Smooth muscle cell of the umbilical artery (primary cell): ENCODE measurements around the gene SRSF9. TPM values are rescaled to one million over a fixed set of nuclear protein-coding genes. Genes with fewer than 3 reads are reported as not detected.

ENCODE experiments used
- total RNA-seq: library from RNA; depleted of rRNA; stranded (reverse); fragments of >200 nt; gene quantifications from 2 replicates; pipeline ENCODE4 v1.2.3, GENCODE V29; 2014

Gene SRSF9, protein sequence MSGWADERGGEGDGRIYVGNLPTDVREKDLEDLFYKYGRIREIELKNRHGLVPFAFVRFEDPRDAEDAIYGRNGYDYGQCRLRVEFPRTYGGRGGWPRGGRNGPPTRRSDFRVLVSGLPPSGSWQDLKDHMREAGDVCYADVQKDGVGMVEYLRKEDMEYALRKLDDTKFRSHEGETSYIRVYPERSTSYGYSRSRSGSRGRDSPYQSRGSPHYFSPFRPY
- 190 and 243 TPM in 2 replicates for total RNA-seq

DNA sequence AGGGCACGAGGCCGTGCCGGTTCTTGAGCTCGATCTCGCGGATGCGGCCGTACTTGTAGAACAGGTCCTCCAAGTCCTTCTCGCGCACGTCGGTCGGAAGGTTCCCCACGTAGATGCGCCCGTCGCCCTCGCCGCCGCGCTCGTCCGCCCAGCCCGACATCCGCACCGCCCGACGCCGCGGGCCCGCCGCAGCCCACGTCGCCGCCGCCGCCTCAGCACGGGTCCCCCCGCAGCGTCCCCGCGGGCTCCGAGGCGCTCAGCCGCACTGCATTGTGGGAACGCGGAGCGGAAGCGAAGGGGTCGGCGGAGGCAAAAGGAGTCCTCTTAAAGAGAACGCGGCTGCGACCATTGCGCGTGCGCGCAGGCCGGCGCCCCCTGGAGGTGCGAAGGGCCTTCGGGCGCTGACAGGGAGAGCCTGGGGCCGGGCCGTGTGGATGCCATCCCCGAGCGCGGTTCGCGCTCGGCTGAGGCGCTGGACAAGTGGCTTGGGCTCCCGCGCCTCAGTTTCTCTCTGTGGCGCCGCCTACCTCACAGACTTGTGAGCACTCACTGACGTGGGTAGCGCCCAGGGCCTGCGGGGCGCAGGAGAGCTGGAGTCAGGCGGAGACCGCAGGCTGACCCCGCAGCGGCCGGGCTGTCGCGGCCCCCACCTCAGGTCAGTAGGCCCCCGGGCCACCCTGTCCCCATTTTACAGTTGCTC is at the start of gene SRSF9:
Gene SRSF9 (minus strand): TSS at position 299 of the 700 bp plus-strand sequence. CDS start 139 bp downstream, at position 160.

DNA sequence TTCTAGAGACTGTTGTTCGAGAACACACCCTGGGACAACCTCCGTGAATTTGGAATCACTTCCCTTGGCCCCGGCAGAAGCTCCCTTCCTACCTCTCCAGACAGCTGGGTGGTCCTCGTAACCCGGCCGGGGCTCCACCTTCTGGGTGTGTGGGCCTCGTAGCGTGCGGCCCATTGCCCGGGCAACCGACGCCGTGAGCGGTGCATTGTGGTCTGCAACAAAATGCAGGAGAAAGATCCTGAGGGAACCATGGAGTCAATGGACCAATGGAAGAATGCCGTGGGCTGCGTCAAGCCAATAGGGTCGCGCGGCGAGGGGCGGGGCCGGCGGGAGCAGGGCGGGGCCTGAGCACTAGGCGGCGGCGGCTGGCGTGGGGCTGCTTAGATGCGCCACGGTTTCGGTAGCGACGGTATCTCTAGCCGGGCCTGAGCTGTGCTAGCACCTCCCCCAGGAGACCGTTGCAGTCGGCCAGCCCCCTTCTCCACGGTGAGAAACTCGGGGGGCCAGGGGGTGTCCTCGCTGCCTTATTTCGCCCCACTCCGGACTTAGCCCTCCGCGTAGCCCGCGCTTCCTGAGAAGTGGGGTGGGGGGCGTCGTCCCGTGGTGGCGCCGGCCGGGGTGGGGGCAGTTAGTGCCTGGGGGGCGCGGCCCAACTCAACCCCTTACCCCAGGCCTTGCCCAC is 26.3 kb upstream of the SRSF9 start, which contains the start of gene DYNLL1:
Gene DYNLL1 (plus strand): TSS at position 383 of the 682 bp plus-strand sequence. CDS start 309 bp downstream, outside the sequence.

DNA sequence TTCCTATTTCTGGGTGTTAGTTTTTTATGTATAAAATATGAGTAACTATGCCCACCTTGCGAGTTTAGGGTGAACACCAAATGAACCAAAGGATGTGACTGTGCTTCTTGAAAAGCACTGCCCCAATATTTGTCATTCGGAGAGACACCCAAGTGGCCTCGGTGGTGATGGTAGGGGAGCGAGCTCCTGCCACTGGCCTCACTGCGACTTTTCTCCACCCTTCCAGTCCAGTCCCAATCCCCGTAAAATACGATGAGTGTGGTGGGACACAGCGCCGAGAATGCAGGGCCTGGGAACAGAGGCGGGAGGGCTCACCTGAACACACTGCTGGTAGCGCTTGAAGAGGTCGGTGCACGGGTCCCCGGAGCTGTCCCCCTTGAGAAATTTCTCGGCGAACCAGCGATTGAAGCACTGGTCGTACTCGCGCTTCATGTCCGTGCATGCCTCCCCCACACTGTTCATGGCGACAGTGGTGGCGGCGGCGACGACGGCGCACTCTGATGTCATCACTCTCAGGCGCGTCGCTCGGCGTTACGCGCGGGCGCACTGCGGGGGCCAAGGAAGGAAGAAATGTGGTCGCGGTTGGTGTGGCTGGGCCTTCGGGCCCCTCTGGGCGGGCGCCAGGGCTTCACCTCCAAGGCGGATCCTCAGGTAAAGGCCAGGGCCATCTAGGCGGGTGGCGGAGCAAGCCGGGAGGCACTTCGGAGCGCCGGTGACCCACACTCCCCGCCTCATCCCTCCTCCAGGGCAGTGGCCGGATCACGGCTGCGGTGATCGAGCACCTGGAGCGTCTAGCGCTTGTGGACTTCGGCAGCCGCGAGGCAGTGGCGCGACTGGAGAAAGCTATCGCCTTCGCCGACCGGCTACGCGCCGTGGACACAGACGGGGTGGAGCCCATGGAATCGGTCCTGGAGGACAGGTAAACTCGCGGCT is 23.4 kb downstream of the SRSF9 start, which contains the start of the genes GATC and TRIAP1:
Gene GATC (plus strand): TSS at position 534 of the 933 bp plus-strand sequence. CDS start 37 bp downstream, at position 571.
Gene TRIAP1 (minus strand): TSS at position 474 of the 933 bp plus-strand sequence. CDS start 12 bp downstream, at position 462.

DNA sequence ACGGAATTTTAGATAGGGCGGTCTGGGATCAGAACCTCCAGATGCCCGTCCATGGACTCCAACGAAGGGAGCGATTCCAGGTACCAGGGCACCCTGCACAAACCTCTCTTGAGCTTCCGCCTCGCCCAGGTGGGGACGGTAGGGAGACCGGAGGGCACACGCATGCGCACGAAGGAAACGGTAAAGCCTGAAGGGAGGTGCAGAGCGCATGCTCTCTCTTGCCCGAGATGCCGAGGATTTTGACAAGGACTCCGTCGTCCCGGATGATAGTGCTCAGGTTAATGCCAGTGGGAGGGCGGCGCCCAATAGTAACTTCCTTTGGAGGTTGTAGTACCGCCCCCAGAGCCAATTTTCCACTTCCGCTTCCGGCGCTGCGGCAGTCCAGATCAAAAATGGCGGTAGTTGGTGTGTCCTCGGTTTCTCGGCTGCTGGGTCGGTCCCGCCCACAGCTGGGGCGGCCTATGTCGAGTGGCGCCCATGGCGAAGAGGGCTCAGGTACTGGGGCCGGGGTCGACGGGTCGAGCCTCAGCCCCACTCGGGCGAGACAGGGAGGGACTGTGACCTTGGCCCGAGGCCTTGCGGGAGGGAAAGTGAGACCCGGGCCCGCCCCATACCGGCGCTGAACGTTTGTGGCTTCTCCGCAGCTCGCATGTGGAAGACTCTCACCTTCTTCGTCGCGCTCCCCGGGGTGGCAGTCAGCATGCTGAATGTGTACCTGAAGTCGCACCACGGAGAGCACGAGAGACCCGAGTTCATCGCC is 31.6 kb downstream of the SRSF9 start, which contains the start of gene COX6A1:
Gene COX6A1 (plus strand): TSS at position 379 of the 760 bp plus-strand sequence. CDS start 14 bp downstream, at position 393.

Other genes starting within 250 kb of the SRSF9 start
- 22.9 and 87.4 TPM in 2 replicates for gene PXN, start 204.0 kb downstream of the SRSF9 start, total RNA-seq
- under 0.01 TPM in 2 replicates for gene RNU4-2, start 177.8 kb downstream of the SRSF9 start, total RNA-seq
- gene RNU4-1, start 176.5 kb downstream of the SRSF9 start, total RNA-seq, result under 0.01 TPM in 1 of 2 replicates, not detected in the other
- gene SIRT4, start 167.4 kb downstream of the SRSF9 start, total RNA-seq, result 0.69 and 2.7 TPM in 2 replicates
- not detected in 2 replicates for gene PLA2G1B, start 142.0 kb downstream of the SRSF9 start, total RNA-seq
- not detected in 2 replicates for gene MSI1, start 100.6 kb downstream of the SRSF9 start, total RNA-seq
- 267 and 524 TPM in 2 replicates for gene COX6A1, start 31.6 kb downstream of the SRSF9 start, total RNA-seq
- 19.3 and 24.9 TPM in 2 replicates for gene TRIAP1, start 23.4 kb downstream of the SRSF9 start, total RNA-seq
- gene GATC, start 23.3 kb downstream of the SRSF9 start, total RNA-seq, result 18.4 and 23.9 TPM in 2 replicates
- gene DYNLL1, start 26.4 kb upstream of the SRSF9 start, total RNA-seq, result 255 and 301 TPM in 2 replicates
- 30.5 and 33.6 TPM in 2 replicates for gene COQ5, start 59.4 kb upstream of the SRSF9 start, total RNA-seq
- gene RNF10, start 64.6 kb upstream of the SRSF9 start, total RNA-seq, result 137 and 223 TPM in 2 replicates
- 43.0 and 57.9 TPM in 2 replicates for gene POP5, start 111.7 kb upstream of the SRSF9 start, total RNA-seq
- 4.2 and 7.2 TPM in 2 replicates for gene CABP1, start 170.9 kb upstream of the SRSF9 start, total RNA-seq
- 229 and 265 TPM in 2 replicates for gene MLEC, start 217.4 kb upstream of the SRSF9 start, total RNA-seq
- 32.7 and 41.8 TPM in 2 replicates for gene UNC119B, start 240.7 kb upstream of the SRSF9 start, total RNA-seq